CD4-positive, alpha-beta T cell treated with Interleukin-17A for 1 hour (primary cell): ENCODE data around the gene FRYL.
"Not testable (repeated sequence)": the region's sequence is repeated elsewhere in the genome, so short reads cannot be mapped to it uniquely, and the experiment has no call there.

Experiments
- DNase-seq: peaks from one replicate; pipeline ENCODE4 v3.0.0-alpha.2; 2020

The FRYL gene

GRCh38 chr4:48779998-48780864 lies at the start of gene FRYL:
FRYL (minus strand) TSS chr4:48780279; CDS start chr4:48634410, 145,869 bp downstream.
- peak; percentile 99 for DNase-seq

GRCh38 chr4:48827622-48828021 lies 47.5 kb upstream of the FRYL start:
- DNase-seq = no peak

- DNase-seq = not testable (repeated sequence)
These were observed 41.4 kb upstream of the FRYL start for GRCh38 chr4:48821431-48821830.

GRCh38 chr4:48816971-48817370 lies 36.9 kb upstream of the FRYL start:
- no peak for DNase-seq

GRCh38 chr4:48816297-48816696 lies 36.2 kb upstream of the FRYL start:
- DNase-seq = not testable (repeated sequence)

- no peak for DNase-seq
These were observed 35.4 kb upstream of the FRYL start for GRCh38 chr4:48815483-48815882.

GRCh38 chr4:48813964-48814363 lies 33.9 kb upstream of the FRYL start:
- DNase-seq = no peak

- DNase-seq = no peak
These were observed 32.8 kb upstream of the FRYL start for GRCh38 chr4:48812866-48813265.

GRCh38 chr4:48804584-48805301 lies 24.7 kb upstream of the FRYL start:
- no peak for DNase-seq

GRCh38 chr4:48801016-48801715 lies 21.1 kb upstream of the FRYL start:
- no peak for DNase-seq

GRCh38 chr4:48800155-48800554 lies 20.1 kb upstream of the FRYL start:
- DNase-seq = not testable (repeated sequence)

GRCh38 chr4:48799157-48799556 lies 19.1 kb upstream of the FRYL start:
- DNase-seq = no peak

GRCh38 chr4:48798117-48798516 lies 18.0 kb upstream of the FRYL start:
- DNase-seq = no peak

- DNase-seq = no peak
These were observed 17.0 kb upstream of the FRYL start for GRCh38 chr4:48796927-48797679.

GRCh38 chr4:48796191-48796926 lies 16.3 kb upstream of the FRYL start:
- no peak for DNase-seq

- no peak for DNase-seq
These were observed 15.0 kb upstream of the FRYL start for GRCh38 chr4:48795108-48795507.

- no peak for DNase-seq
These were observed 12.4 kb upstream of the FRYL start for GRCh38 chr4:48792348-48793006.

GRCh38 chr4:48791313-48791712 lies 11.2 kb upstream of the FRYL start:
- no peak for DNase-seq

GRCh38 chr4:48790561-48790960 lies 10.5 kb upstream of the FRYL start:
- DNase-seq = no peak

GRCh38 chr4:48787056-48787455 lies 7.0 kb upstream of the FRYL start:
- DNase-seq = no peak

GRCh38 chr4:48786549-48786948 lies 6.5 kb upstream of the FRYL start:
- DNase-seq = no peak
